Astrocyte (in vitro differentiated cells and primary cell): Measurements from ENCODE around the gene CIART. TPM values are rescaled to one million over a fixed set of nuclear protein-coding genes. Genes with fewer than 3 reads are reported as not detected.

Source experiments
- DNase-seq: peaks from one replicate; pipeline ENCODE4 v3.0.0-alpha.2; 2010; ENCODE audit warnings: low read depth
- FAIRE-seq: peaks from 2 replicates; lab custom pipeline; 2011; peaks lifted over from hg19 to GRCh38; lab: Jason Lieb, UNC
- H2AFZ ChIP-seq: 2 replicates; pipeline ENCODE4 v1.6.0; 2012; ENCODE audit warnings: low read depth, low read length, inconsistent platforms
- H3K27ac ChIP-seq: 2 replicates; pipeline ENCODE4 v1.5.1; 2011; ENCODE audit warnings: low read depth, low read length, inconsistent platforms
- H3K27me3 ChIP-seq: 2 replicates; pipeline ENCODE4 v1.6.0; 2011; ENCODE audit warnings: low read length, inconsistent platforms; ENCODE audit not compliant: insufficient read depth
- H3K36me3 ChIP-seq: 2 replicates; pipeline ENCODE4 v1.5.1; 2011; ENCODE audit warnings: low read length, inconsistent platforms; ENCODE audit not compliant: insufficient read depth
- H3K4me1 ChIP-seq: 2 replicates; pipeline ENCODE4 v1.5.1; 2011; ENCODE audit warnings: low read length, inconsistent platforms; ENCODE audit not compliant: insufficient read depth
- H3K4me2 ChIP-seq: 2 replicates; pipeline ENCODE4 v1.6.0; 2012; ENCODE audit warnings: low read length, inconsistent platforms
- H3K4me3 ChIP-seq: 2 replicates; pipeline ENCODE4 v1.5.1; 2011; ENCODE audit warnings: low read depth, mild to moderate bottlenecking, low read length, inconsistent platforms; ENCODE audit not compliant: insufficient read depth
- H3K79me2 ChIP-seq: 2 replicates; pipeline ENCODE4 v1.6.0; 2012; ENCODE audit warnings: mild to moderate bottlenecking, low read length, inconsistent platforms; ENCODE audit not compliant: insufficient read depth
- H3K9ac ChIP-seq: 2 replicates; pipeline ENCODE4 v1.6.0; 2012; ENCODE audit warnings: mild to moderate bottlenecking, low read length, inconsistent platforms
- H3K9me3 ChIP-seq: 2 replicates; pipeline ENCODE4 v1.5.1; 2012; ENCODE audit warnings: low read depth, mild to moderate bottlenecking, low read length, inconsistent platforms; ENCODE audit not compliant: insufficient read depth
- H4K20me1 ChIP-seq: 2 replicates; pipeline ENCODE4 v1.6.0; 2012; ENCODE audit warnings: low read length, inconsistent platforms; ENCODE audit not compliant: insufficient read depth
- H3K27ac Mint-ChIP-seq: one replicate; pipeline ENCODE4 v1.8.0; 2021; ENCODE audit warnings: mild to moderate bottlenecking, mixed read lengths; ENCODE audit not compliant: unreplicated experiment
- H3K27me3 Mint-ChIP-seq: one replicate; pipeline ENCODE4 v1.8.0; 2021; ENCODE audit warnings: low read depth, mixed read lengths; ENCODE audit not compliant: unreplicated experiment
- H3K36me3 Mint-ChIP-seq: one replicate; pipeline ENCODE4 v1.8.0; 2021; ENCODE audit warnings: low read depth, mixed read lengths; ENCODE audit not compliant: unreplicated experiment
- H3K4me1 Mint-ChIP-seq: one replicate; pipeline ENCODE4 v1.8.0; 2021; ENCODE audit warnings: low read depth, mixed read lengths; ENCODE audit not compliant: unreplicated experiment
- H3K4me3 Mint-ChIP-seq: one replicate; pipeline ENCODE4 v1.8.0; 2021; ENCODE audit warnings: mild to moderate bottlenecking, moderate library complexity, mixed read lengths; ENCODE audit not compliant: unreplicated experiment
- H3K9me3 Mint-ChIP-seq: one replicate; pipeline ENCODE4 v1.8.0; 2021; ENCODE audit warnings: mild to moderate bottlenecking, mixed read lengths; ENCODE audit not compliant: unreplicated experiment
- EZH2 ChIP-seq: IDR thresholded peaks from 2 replicates; pipeline ENCODE4 v1.6.1; 2012; ENCODE audit warnings: mild to moderate bottlenecking, low read length, inconsistent platforms; ENCODE audit not compliant: insufficient read depth
- total RNA-seq: library from RNA; stranded (reverse); gene quantifications from 2 replicates; pipeline ENCODE4 v1.2.1, GENCODE V29; 2021
- TF ChIP-seq, protein P1 (sequence below): IDR thresholded peaks from 2 replicates; pipeline ENCODE4 v1.5.1; 2011; ENCODE audit warnings: low read depth, mild to moderate bottlenecking, inconsistent platforms, low read length, moderate library complexity; ENCODE audit not compliant: insufficient read depth

CIART gene
- total RNA-seq, 1 donor from 2014 or later = 4.8 TPM

DNA sequence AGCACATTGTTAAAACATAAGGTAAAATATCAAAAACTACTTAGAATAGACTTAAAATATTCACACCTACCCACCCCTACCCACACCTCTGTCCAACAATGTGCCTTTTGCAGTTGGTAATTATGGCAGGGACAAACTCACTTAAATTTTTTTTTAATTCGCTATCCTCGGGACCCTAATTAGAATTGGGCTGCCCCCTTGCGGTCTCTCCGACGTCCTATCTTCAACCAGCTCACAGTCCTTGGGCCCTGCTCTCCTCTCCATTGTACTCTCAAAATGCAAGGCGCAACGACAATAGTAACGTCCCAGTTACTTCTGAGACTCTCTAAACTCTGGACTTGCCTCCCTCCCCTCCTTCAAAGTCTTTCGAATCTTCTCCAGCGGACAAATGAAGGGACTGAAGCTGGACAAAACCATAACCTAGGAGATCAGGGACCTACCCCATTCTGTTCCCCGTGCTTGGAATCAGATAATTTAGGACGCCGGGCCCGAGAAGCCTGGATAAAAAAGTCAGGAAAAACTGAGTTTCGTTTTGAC is 1.1 kb upstream of the CIART start:
- H3K27ac Mint-ChIP-seq = peak overlapping the region; percentile 98
- Histone ChIP-seq H3K27ac (peak overlapping the region; percentile 67), H3K4me3 (peak overlapping the region; percentile 63), H3K9me3 (no peaks in the 10 kb centered on the region), H3K4me2 (peak overlapping the region; percentile 99), H2AFZ (peak overlapping the region; percentile 90), H3K27me3 (no peaks in the 10 kb centered on the region), H4K20me1 (no peaks in the 10 kb centered on the region), H3K9ac (peak overlapping the region; percentile 87), H3K36me3 (no peaks in the 10 kb centered on the region), H3K79me2 (no peaks in the 10 kb centered on the region), H3K4me1 (peaks cover 19% of the 10 kb centered on the region)
- H3K4me1 Mint-ChIP-seq = peaks cover 8% of the 10 kb centered on the region
- H3K36me3 Mint-ChIP-seq = peaks cover 5% of the 10 kb centered on the region
- H3K27me3 Mint-ChIP-seq = peaks cover 4% of the 10 kb centered on the region
- FAIRE-seq (no peak), DNase-seq (peak; percentile 49)
- peak overlapping the region; percentile 95 for H3K4me3 Mint-ChIP-seq
- TF ChIP-seq EZH2 = no peak
- TF ChIP-seq, protein P1, sequence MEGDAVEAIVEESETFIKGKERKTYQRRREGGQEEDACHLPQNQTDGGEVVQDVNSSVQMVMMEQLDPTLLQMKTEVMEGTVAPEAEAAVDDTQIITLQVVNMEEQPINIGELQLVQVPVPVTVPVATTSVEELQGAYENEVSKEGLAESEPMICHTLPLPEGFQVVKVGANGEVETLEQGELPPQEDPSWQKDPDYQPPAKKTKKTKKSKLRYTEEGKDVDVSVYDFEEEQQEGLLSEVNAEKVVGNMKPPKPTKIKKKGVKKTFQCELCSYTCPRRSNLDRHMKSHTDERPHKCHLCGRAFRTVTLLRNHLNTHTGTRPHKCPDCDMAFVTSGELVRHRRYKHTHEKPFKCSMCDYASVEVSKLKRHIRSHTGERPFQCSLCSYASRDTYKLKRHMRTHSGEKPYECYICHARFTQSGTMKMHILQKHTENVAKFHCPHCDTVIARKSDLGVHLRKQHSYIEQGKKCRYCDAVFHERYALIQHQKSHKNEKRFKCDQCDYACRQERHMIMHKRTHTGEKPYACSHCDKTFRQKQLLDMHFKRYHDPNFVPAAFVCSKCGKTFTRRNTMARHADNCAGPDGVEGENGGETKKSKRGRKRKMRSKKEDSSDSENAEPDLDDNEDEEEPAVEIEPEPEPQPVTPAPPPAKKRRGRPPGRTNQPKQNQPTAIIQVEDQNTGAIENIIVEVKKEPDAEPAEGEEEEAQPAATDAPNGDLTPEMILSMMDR = peak; percentile 54
- H3K9me3 Mint-ChIP-seq = peaks cover 2% of the 10 kb centered on the region

GRCh38 chr1:150282558-150282958 is 204 bp downstream of the CIART start:
- H2AFZ ChIP-seq = peak overlapping the region; percentile 96
- peaks cover 19% of the 10 kb centered on the region for H3K4me1 ChIP-seq
- DNase-seq = no peak
- no peaks in the 10 kb centered on the region for H3K27me3 ChIP-seq
- no peaks in the 10 kb centered on the region for H3K36me3 ChIP-seq
- no peak for TF ChIP-seq EZH2
- TF ChIP-seq, protein P1 = no peak
- Mint-ChIP-seq H3K36me3 (peaks cover 8% of the 10 kb centered on the region), H3K9me3 (peaks cover 2% of the 10 kb centered on the region), H3K27me3 (peaks cover 4% of the 10 kb centered on the region), H3K4me3 (peak overlapping the region; percentile 95), H3K27ac (peak overlapping the region; percentile 88), H3K4me1 (peaks cover 8% of the 10 kb centered on the region)
- H3K4me2 ChIP-seq = peak overlapping the region; percentile 99
- no peaks in the 10 kb centered on the region for H3K79me2 ChIP-seq
- H4K20me1 ChIP-seq = no peaks in the 10 kb centered on the region
- peak overlapping the region; percentile 52 for H3K27ac ChIP-seq
- no peak for FAIRE-seq
- peak overlapping the region; percentile 80 for H3K9ac ChIP-seq
- H3K4me3 ChIP-seq = peak overlapping the region; percentile 74
- no peaks in the 10 kb centered on the region for H3K9me3 ChIP-seq

GRCh38 chr1:150283260-150283659 is 906 bp downstream of the CIART start:
- Mint-ChIP-seq H3K4me1 (peaks cover 8% of the 10 kb centered on the region), H3K4me3 (peak overlapping the region; percentile 95), H3K27me3 (peaks cover 4% of the 10 kb centered on the region), H3K27ac (no peak overlapping the region), H3K9me3 (peaks cover 2% of the 10 kb centered on the region), H3K36me3 (peaks cover 9% of the 10 kb centered on the region)
- peak overlapping the region; percentile 96 for H2AFZ ChIP-seq
- peak overlapping the region; percentile 80 for H3K9ac ChIP-seq
- H3K79me2 ChIP-seq = no peaks in the 10 kb centered on the region
- FAIRE-seq (no peak), DNase-seq (no peak)
- H3K4me1 ChIP-seq = peaks cover 19% of the 10 kb centered on the region
- H3K36me3 ChIP-seq = no peaks in the 10 kb centered on the region
- no peak for TF ChIP-seq EZH2
- TF ChIP-seq, protein P1 = no peak
- H3K4me2 ChIP-seq = peak overlapping the region; percentile 99
- no peak overlapping the region for H3K27ac ChIP-seq
- no peaks in the 10 kb centered on the region for H4K20me1 ChIP-seq
- H3K27me3 ChIP-seq = no peaks in the 10 kb centered on the region
- H3K4me3 ChIP-seq = peak overlapping the region; percentile 74
- H3K9me3 ChIP-seq = no peaks in the 10 kb centered on the region
